ENCODE measurements around the gene RHOB.
"Not testable (repeated sequence)": the region's sequence is repeated elsewhere in the genome, so short reads cannot be mapped to it uniquely, and the experiment has no call there.

DNA sequence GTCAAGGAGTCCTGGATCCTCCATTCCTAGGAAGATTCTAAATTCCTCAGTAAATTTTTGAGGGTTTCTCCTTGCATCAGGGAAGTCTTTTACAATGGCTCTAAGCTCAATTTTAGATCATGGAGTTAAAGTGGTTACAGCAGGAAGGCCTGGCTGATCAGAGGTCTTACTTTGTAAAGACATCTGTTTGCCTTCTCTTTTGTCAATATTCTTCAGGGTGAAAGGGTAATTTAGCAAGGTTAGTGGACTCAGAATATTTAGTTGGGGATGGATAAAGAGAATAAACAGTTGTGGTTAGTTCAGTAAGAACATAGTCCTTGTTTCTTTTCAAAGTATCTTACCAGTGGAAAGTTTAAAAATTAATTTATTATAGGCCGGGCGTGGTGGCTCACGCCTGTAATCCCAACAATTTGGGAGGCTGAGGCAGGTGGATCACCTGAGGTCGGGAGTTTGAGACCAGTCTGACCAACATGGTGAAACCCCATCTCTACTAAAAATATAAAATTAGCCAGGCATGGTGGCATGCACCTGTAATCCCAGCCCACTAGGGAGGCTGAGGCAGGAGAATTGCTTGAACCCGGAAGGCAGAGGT is 29.5 kb upstream of the RHOB start:
- TF ChIP-seq, protein P1, sequence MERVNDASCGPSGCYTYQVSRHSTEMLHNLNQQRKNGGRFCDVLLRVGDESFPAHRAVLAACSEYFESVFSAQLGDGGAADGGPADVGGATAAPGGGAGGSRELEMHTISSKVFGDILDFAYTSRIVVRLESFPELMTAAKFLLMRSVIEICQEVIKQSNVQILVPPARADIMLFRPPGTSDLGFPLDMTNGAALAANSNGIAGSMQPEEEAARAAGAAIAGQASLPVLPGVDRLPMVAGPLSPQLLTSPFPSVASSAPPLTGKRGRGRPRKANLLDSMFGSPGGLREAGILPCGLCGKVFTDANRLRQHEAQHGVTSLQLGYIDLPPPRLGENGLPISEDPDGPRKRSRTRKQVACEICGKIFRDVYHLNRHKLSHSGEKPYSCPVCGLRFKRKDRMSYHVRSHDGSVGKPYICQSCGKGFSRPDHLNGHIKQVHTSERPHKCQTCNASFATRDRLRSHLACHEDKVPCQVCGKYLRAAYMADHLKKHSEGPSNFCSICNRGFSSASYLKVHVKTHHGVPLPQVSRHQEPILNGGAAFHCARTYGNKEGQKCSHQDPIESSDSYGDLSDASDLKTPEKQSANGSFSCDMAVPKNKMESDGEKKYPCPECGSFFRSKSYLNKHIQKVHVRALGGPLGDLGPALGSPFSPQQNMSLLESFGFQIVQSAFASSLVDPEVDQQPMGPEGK (CRISPR knock-in tag; IDR thresholded peaks at IDR 0.05; ENCODE audit: borderline replicate concordance) = not testable (repeated sequence)
- not testable (repeated sequence) for TF ChIP-seq ARNTL (CRISPR knock-in tag; IDR thresholded peaks at IDR 0.05; ENCODE audit: borderline replicate concordance, low read depth); ESRRG (CRISPR knock-in tag; IDR thresholded peaks at IDR 0.05); TOX (CRISPR knock-in tag; IDR thresholded peaks at IDR 0.05; ENCODE audit: borderline replicate concordance); ZNF565 (CRISPR knock-in tag; conservative IDR thresholded peaks at IDR 0.05; ENCODE audit: low read depth); ZNF8 (CRISPR knock-in tag; IDR thresholded peaks at IDR 0.05); BACH2 (CRISPR knock-in tag; IDR thresholded peaks at IDR 0.05; ENCODE audit: borderline replicate concordance); ZC3H10 (CRISPR knock-in tag; IDR thresholded peaks at IDR 0.05)
- TF ChIP-seq, protein P2, sequence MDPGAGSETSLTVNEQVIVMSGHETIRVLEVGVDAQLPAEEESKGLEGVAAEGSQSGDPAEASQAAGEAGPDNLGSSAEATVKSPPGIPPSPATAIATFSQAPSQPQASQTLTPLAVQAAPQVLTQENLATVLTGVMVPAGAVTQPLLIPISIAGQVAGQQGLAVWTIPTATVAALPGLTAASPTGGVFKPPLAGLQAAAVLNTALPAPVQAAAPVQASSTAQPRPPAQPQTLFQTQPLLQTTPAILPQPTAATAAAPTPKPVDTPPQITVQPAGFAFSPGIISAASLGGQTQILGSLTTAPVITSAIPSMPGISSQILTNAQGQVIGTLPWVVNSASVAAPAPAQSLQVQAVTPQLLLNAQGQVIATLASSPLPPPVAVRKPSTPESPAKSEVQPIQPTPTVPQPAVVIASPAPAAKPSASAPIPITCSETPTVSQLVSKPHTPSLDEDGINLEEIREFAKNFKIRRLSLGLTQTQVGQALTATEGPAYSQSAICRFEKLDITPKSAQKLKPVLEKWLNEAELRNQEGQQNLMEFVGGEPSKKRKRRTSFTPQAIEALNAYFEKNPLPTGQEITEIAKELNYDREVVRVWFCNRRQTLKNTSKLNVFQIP (CRISPR knock-in tag; IDR thresholded peaks at IDR 0.05; ENCODE audit: borderline replicate concordance, low read depth) = not testable (repeated sequence)

All from SK-N-SH treated with all-trans-retinoic acid at 6 μM for 48 hours (cell line).